NCI-H1436 (cell line): ENCODE data around the gene MCM8.

Source experiments
- DNase-seq: peaks from one replicate; lab custom pipeline; 2025; lab: John Stamatoyannopoulos, UW

MCM8 gene

DNA sequence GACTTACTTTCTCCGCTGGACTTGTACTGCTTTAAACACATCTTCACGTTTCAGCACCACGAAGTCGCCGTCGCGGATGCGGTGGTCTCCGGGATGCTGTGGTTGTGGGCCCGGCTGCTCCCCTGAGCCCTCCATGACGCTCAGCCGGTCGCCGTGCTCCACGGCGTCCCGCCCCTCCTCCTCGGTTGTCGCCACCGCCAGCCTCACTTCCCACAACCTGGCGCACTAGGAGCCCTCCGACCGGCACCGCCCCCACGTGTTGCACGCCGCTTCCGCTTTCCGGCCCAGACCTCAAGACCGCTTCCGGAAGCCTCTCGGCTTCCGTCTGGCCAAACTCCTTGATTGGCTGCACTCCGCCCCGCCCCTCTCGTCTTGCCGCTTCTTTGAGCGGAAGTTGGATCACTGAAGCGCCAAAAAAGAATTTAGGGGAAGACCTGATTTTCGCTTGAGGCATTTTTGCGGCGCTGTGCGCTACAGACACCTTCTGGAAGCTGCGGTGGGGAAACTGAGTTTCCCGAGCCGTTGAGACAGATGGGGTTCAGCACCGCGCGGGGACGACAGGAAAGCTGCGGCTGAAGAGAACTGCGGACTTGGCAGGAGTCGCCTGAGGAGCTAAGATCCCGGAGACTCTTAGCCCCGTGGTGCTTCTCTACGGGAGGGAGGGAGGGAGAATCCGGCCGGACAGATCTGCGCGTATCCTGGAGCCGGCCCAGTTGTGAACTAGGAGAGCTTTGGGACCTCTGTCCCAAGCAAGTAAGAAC is at the start of gene MCM8, which contains the start of gene TRMT6:
Gene MCM8, plus strand, starts transcription at position 382 of the 761 bp plus-strand sequence. CDS start 1,364 bp downstream, outside the sequence.
Gene TRMT6, minus strand, starts transcription at position 263 of the 761 bp plus-strand sequence. Its CDS starts 128 bp downstream, at position 135.
- peak; percentile 96 for DNase-seq

DNA sequence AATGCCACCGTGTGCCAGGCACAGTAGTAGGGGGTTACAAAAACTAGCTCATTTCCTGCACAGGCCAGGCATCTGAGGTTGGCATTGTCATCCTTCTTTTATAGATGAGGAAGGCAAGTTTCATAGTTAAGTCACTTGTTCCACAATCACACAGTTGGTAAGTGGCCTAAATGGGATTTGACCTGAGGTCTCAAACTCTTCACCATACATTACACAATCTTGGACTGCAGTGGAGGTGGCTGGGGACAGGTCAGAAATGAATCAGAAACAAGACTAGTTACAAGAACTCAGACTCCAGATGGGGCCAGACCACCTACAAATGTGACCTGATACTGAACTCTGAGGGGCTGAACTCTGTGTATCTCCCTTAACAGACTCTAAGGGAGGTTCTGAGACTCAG is 49.5 kb upstream of the MCM8 start:
- no peak for DNase-seq

- DNase-seq, result no peak
Measured at GRCh38 chr20:5908981-5909380, 41.5 kb upstream of the MCM8 start.

DNA sequence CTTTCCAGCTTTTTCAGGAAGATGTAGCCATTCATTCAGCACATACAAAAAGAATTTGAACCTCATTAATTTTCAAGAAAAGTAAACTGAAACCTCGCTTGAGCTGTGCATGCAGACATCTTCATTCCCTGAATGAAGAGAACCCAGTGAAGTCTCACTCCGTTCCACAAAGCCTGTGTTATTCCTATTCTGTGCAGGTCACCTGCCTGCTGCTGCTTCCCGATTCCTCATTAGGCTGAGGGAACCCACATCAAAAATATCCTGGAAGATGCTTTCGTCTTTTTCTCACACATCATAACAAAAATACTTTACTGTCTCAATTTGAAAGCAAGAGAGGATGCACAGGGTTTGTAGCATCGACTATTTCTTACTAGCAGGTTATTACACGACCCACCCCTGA is 40.3 kb upstream of the MCM8 start:
- DNase-seq, result no peak

- no peak for DNase-seq
Measured at GRCh38 chr20:5913166-5913565, 37.3 kb upstream of the MCM8 start.

DNA sequence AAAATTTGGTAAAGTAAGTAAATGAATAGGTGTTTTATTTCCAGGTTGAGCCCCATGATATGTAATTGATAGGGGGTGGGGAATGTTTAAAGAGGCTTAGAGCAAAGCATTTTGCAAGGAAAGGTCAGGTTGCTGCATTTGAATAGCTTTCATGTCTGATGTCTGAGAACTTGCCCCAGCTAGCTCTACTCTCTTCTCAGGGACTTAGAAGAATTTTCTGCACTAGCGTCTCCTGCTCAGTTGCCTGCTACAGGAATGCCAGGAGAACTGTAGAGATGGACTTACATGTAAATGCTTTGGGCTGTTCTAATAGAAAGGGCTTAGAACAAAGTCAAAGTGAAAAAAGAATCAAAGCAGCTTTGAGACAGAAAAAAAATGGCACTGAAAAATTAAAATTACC is 35.6 kb upstream of the MCM8 start:
- no peak for DNase-seq

DNA sequence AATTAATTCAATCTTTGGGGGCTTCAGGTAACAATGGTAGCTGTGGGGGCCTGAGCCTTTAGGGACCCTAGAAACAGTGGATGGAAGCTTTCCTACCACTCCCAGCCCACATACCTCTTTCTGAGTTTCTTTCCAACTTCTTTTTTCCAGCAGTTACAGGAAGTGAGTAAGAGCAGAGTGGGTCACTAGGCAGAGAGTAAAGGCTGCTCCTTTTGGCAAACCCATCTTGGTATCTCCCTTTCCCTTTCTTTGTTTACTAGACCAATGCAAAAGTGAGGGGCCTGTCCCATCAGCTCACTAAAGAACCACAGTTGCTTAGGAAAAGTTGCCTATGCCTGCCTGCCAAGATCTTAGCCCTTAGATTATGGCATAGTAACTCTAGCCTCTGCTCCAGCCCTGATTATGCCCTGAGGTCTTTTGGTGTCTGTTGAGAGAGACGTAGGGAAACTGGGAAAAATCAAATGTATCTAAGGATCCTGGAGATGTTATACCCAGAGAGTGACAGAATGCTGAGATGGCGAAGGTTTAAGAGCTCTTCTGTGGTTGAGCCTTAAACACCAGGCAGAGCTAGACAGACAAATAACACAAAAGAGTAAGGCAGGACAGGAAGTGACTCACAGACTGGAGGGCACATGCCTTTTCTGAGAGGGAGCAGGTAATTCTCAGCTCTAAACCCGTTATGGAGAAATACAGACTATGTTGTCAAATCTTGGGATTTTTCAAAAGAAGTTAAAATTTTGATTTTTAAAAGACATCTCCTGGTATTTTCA is 31.4 kb upstream of the MCM8 start:
- no peak for DNase-seq

DNA sequence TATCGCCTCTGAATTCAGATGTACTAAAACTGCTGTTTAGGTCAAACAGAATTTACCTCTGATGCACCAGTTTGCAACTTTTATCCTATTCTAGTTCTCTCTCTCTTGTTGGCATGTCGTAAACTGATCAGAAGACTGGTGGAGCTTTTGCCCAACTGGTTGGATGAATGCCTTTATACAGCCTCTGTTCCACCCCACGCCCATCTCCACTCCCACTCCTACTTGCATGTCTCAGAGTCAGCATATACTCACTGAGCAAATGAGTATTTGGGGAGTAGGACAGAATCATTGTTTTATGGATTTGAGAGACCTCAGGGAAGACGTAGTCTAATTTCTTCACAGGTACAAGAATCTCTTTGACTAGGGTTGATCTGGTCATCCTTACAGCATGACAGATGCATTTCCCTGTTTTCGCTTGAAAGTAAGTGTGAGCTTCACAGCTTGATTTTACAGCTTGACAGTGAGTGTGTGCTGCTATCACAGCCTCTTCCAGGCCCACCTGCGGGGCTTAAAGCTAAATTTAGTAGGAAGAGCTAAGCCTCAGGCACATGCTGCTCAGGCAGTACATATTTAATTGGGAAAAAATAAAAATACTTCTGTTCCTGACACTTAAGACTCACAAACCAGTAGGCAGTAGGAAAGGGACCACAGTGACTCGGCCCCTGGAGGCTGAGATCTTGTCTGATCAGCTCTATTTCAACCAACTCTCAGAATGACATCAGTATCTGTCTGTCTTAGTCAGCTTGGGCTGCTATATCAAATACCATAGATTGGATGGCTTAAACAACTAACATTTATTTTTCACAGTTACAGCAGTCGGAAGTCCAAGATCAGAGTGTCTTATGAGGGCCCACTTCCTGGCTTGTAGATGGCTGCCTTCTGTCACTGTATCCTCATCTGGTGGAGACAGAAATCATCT is 30.6 kb upstream of the MCM8 start:
- DNase-seq, result no peak

- no peak for DNase-seq
Measured at GRCh38 chr20:5920581-5920980, 29.9 kb upstream of the MCM8 start.

DNA sequence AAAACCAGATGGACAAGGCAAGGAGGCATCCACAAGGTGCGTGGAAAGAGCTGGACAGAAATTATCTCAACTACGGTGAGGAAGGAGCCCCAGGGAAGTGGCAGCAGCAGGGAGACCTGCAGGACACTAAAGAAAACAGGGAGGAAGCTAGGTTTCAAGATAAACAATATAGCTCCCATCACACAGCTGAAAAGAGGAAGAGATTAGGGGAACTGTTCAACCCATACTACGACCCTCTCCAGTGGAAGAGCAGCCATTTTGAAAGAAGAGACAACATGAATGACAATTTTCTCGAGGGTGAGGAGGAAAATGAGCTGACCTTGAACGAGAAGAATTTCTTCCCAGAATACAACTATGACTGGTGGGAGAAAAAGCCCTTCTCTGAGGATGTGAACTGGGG is 27.0 kb upstream of the MCM8 start:
- no peak for DNase-seq

GRCh38 chr20:5925551-5925950 is 24.9 kb upstream of the MCM8 start:
- DNase-seq, result no peak

GRCh38 chr20:5927749-5928462 is 22.5 kb upstream of the MCM8 start:
- no peak for DNase-seq

- DNase-seq, result no peak
Measured at GRCh38 chr20:5928836-5929715, 21.4 kb upstream of the MCM8 start.

DNA sequence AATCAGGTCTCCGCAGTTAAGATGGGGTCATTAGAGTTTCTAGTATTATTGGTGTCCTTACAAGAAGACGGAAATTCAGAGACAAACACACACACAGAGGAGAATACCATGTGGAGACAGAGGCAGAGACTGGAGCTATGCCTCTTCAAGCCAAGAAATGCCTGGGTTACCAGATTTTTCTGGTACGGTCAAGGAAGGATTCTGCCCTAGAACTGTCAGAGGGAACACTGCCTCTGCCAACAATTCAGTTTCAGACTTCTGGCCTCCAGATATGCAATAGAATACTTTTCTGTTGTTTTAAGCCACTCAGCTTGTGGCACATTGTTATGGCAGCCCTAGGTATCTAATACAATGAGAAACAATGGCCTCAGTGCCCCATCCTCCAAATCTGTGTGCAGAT is 19.0 kb upstream of the MCM8 start:
- DNase-seq, result no peak

GRCh38 chr20:5932796-5933195 is 17.7 kb upstream of the MCM8 start:
- no peak for DNase-seq

DNA sequence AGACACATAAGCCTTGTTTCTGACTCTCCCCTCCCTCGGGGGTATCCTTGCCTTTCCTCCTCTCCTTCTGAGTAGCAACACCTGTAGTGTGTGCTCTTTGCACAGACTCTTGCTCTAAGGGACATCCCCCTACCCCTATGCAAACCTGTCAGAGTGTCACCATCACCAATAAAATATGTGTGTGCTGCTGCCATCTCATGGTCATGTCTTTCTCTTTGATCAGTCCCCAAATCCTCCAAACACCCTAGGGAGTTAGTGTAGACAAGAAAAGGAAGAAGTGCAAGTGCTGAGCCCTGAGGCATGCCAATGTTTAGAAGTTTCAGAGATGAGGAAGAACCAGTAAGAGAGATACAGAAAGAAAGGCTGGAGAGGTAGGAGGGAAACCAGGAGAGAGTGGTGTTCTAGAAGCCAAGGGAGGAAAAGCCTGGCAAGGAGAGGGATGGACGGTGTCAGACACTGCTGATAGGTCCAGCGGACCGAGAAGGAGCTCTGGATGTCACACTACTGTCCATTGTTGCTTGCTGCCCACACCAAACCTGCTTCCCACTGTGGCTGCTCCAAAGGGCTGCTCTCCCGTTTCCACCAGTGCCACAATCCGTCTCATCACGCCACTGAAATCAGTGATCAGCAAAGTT is 16.5 kb upstream of the MCM8 start:
- DNase-seq, result peak; percentile 33

GRCh38 chr20:5935384-5935783 is 15.1 kb upstream of the MCM8 start:
- DNase-seq, result no peak

DNA sequence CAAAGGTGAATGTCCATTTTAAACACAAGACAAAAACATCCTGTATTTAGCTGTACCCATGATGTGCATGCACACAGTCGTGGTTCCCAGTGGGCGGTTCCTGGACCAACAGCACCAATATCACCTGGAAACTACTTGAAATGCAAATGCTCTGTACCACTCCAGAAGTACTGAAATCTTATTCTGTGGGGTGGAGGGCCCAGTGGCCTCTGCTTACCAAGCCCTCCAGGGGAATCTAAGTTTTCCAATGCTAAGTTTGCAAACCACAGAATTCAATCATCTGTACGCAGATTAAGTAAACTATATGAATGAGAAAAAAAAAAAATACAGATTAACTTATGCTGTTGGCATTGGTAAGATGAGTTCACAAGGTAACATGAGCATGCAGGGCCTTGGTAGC is 14.2 kb upstream of the MCM8 start:
- no peak for DNase-seq

DNA sequence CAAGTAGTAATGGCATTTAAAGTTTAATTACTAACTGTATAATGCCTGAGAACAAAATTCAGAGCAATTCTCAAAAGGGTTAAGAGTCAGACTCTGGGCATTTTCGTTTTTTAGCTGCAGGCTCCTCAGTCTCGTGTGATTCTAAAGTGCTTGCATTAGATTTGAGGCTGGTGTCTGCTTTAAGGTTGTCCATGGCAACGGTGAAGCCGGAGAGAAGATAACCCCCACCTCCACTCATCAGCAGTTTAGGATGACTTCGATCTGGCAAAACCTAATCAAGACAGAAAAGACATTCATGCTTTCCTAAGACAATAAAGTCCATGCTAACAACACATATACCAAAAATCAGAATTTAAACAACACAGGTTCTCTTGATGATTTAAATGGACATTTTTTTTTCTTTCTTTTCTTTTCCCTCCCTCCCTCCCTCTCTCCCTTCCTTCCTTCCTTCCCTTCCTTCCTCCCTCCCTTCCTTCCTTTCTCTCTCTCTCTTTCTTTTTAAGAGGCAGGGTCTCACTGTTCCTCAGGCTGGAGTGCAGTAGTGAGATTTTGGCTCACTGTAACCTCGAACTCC is 11.9 kb upstream of the MCM8 start:
- no peak for DNase-seq

DNA sequence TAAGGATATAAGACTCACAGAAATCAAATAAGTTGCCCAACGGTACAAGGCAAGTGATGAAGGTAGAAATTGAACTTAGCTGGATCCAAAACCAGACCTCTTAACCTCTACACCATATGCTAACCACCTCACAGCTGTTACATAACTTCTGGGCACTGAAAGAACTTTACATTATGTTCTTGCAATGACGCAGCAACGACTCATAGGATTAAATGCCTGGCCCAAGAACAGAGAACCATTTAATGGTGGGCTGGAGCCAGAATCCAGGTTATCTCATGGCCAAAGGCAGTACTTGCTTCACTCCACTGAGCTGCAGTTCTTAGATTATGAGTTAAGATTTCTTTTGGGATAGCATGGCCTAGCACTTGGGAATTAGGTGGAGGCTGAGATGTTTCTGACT is 4.5 kb upstream of the MCM8 start:
- DNase-seq, result no peak
